SKM-1 (cell line): ENCODE results near the gene GRAMD1C.
"Not testable (repeated sequence)": the region's sequence is repeated elsewhere in the genome, so short reads cannot be mapped to it uniquely, and the experiment has no call there.

ENCODE experiments used
- DNase-seq: peaks from one replicate; lab custom pipeline; 2025; ENCODE audit not compliant: unreplicated experiment; lab: John Stamatoyannopoulos, UW

Gene GRAMD1C

GRCh38 chr3:113850391-113850790, 11.8 kb downstream of the GRAMD1C start:
- DNase-seq, result not testable (repeated sequence)

- no peak for DNase-seq
These were observed 13.9 kb downstream of the GRAMD1C start for GRCh38 chr3:113852506-113852905.

GRCh38 chr3:113867506-113867905, 28.9 kb downstream of the GRAMD1C start:
- no peak for DNase-seq

GRCh38 chr3:113873293-113873692, 34.7 kb downstream of the GRAMD1C start:
- DNase-seq, result no peak

GRCh38 chr3:113873814-113874526, 35.4 kb downstream of the GRAMD1C start:
- no peak for DNase-seq

- no peak for DNase-seq
These were observed 39.8 kb downstream of the GRAMD1C start for GRCh38 chr3:113878403-113878802.

GRCh38 chr3:113885050-113885449, 46.5 kb downstream of the GRAMD1C start:
- DNase-seq, result no peak

GRCh38 chr3:113890256-113890900, 51.8 kb downstream of the GRAMD1C start:
- DNase-seq, result no peak

GRCh38 chr3:113894927-113895326, 56.3 kb downstream of the GRAMD1C start:
- no peak for DNase-seq

GRCh38 chr3:113895964-113896363, 57.4 kb downstream of the GRAMD1C start:
- DNase-seq, result no peak

- DNase-seq, result no peak
These were observed 58.3 kb downstream of the GRAMD1C start for GRCh38 chr3:113896930-113897329.

- DNase-seq, result no peak
These were observed 58.8 kb downstream of the GRAMD1C start for GRCh38 chr3:113897373-113897777.

- peak; percentile 25 for DNase-seq
These were observed 60.3 kb downstream of the GRAMD1C start for GRCh38 chr3:113898892-113899291.

- no peak for DNase-seq
These were observed 68.1 kb downstream of the GRAMD1C start for GRCh38 chr3:113906568-113907140.

GRCh38 chr3:113908133-113908532, 69.5 kb downstream of the GRAMD1C start:
- no peak for DNase-seq

GRCh38 chr3:113910966-113911365, 72.4 kb downstream of the GRAMD1C start:
- DNase-seq, result no peak

GRCh38 chr3:113912552-113913236, 74.1 kb downstream of the GRAMD1C start:
- DNase-seq, result peak; percentile 56

- DNase-seq, result no peak
These were observed 76.1 kb downstream of the GRAMD1C start for GRCh38 chr3:113914646-113915045.

- no peak for DNase-seq
These were observed 89.0 kb downstream of the GRAMD1C start for GRCh38 chr3:113927556-113927955.

GRCh38 chr3:113946831-113947230, 108.2 kb downstream of the GRAMD1C start:
- no peak for DNase-seq

- peak; percentile 73 for DNase-seq
These were observed 108.9 kb downstream of the GRAMD1C start, which contains the start of gene ZDHHC23 for GRCh38 chr3:113947372-113948014. ZDHHC23 (plus strand) TSS chr3:113948013; CDS start chr3:113948803, 790 bp downstream.
